ENCODE measurements around the gene ARFGEF3. TPM values are rescaled to one million over a fixed set of nuclear protein-coding genes. Genes with fewer than 3 reads are reported as not detected.

Gene ARFGEF3
- total RNA-seq, 1 donor from 2014 or later = 0.47 TPM

DNA sequence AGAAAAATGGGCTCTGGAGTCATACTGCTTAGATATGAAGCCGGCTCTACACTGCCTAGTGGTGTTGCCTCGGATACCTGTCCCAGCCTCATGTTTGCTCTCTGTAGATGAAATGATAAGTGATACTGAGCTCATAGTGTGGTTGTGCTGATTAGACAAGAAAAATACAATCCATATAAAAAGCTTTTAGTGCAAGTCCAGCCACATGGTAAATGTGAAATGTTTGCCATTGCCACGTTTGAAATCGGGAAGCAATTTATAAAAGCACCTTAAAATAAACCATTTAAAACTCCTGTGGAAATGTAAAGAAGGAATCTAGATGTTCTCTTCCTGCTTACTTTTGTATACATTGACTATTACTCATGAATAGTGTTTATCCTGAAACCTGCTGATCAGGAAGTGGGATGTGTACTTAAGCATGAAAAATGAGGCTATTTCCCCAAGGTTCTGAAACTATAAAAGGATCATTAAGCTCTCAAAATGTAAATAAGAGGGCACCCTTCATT, 69.7 kb downstream of the ARFGEF3 start:
- intact Hi-C loops (cut with micrococcal nuclease) = no loop called here
- Mint-ChIP-seq H3K27me3 (peaks cover 19% of the 10 kb centered on the region), H3K36me3 (ENCODE audit: low read depth) (no peaks in the 10 kb centered on the region), H3K4me3 (no peak overlapping the region), H3K9me3 (no peaks in the 10 kb centered on the region), H3K27ac (no peak overlapping the region), H3K4me1 (no peaks in the 10 kb centered on the region)
- no peak for DNase-seq

DNA sequence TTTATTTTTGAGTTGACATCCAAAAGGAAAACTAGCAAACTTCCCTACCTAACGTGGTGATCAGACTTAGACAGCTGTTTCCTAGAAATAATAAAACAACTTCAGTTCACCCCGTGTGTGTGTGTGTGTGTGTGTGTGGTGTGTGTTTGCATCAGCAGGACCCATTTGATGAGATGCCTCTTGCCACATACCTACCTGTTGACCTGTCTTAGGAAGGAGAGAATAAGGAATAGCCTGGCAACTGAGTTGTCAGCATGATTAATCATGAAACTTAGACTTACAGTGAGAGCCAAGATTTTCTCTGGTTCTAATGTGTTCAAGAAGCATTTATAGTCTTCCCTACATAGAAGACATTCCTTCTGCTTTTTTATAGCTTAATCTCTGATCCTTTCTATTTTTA, 72.6 kb downstream of the ARFGEF3 start:
- no peaks in the 10 kb centered on the region for H3K9me3 Mint-ChIP-seq
- H3K27me3 Mint-ChIP-seq = peaks cover 9% of the 10 kb centered on the region
- intact Hi-C loops (cut with micrococcal nuclease) = no loop called here
- H3K4me3 Mint-ChIP-seq = no peak overlapping the region
- DNase-seq = no peak
- no peaks in the 10 kb centered on the region for H3K4me1 Mint-ChIP-seq
- H3K27ac Mint-ChIP-seq = no peak overlapping the region
- H3K36me3 Mint-ChIP-seq (ENCODE audit: low read depth) = no peaks in the 10 kb centered on the region

DNA sequence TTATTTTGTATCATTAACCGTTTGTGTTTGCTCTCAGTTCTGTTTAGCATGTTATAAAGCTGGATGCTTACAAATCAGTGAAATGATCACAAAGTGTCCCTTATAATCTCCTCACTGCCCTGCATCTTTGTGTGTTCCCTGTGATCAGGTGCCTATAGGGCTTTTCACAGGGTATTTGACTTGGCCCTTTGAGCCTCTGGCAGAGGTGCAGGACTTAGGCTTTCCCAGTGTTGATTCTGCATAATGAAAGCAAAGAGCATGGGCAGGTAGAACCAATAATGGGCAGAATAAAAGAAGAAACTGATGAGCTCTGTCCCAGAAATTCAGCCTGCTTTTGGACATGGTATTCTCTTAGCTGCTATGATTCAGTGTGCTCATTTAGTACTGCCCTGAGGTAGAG, 73.5 kb downstream of the ARFGEF3 start:
- Mint-ChIP-seq H3K27me3 (peaks cover 9% of the 10 kb centered on the region), H3K4me3 (no peak overlapping the region), H3K27ac (no peak overlapping the region), H3K4me1 (no peaks in the 10 kb centered on the region), H3K9me3 (no peaks in the 10 kb centered on the region), H3K36me3 (ENCODE audit: low read depth) (no peaks in the 10 kb centered on the region)
- DNase-seq = no peak
- intact Hi-C loops (cut with micrococcal nuclease) = no loop called here

DNA sequence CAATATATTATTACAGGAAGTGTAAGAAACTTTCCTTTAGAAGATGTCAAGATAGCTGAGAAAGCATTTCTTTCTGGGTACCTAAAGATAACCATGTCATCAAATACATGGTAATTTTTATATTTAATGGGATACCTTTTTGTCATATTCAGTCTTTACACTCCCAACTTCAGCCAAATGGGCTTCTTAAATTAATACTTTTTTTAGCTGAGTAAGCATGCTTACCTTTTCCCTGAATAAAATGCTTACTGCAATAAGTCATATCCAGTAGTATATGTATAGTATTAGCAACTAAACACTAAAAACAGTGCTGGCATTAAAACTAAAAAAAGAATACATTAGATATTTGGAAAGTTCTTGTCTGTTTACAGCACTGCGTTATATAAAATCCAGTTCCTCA, 74.0 kb downstream of the ARFGEF3 start:
- no peaks in the 10 kb centered on the region for H3K4me1 Mint-ChIP-seq
- no peaks in the 10 kb centered on the region for H3K9me3 Mint-ChIP-seq
- no peak overlapping the region for H3K4me3 Mint-ChIP-seq
- H3K36me3 Mint-ChIP-seq (ENCODE audit: low read depth) = no peaks in the 10 kb centered on the region
- intact Hi-C loops (cut with micrococcal nuclease) = no loop called here
- H3K27me3 Mint-ChIP-seq = peaks cover 10% of the 10 kb centered on the region
- DNase-seq = no peak
- H3K27ac Mint-ChIP-seq = no peak overlapping the region

DNA sequence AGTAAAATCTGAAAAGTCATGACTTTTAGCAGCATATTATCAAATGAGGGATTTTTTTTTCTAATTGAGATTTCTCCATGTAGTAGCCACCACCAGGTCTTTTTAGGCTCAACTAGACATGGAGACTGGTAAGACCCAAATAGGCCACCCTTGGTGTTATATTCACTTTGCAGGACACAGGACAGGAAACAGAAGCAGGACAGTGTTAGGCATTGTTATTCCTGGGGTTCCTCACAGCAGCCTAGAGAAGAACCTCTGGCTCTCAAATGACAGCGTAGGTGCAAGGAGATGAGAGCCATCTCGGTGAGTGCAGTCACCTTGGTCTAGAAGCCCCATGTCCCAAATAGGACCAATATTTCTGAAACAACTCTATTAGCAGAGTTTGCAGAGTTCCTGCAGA, 75.7 kb downstream of the ARFGEF3 start:
- Mint-ChIP-seq H3K4me1 (no peaks in the 10 kb centered on the region), H3K27me3 (peaks cover 10% of the 10 kb centered on the region), H3K27ac (no peak overlapping the region), H3K36me3 (ENCODE audit: low read depth) (no peaks in the 10 kb centered on the region), H3K9me3 (no peaks in the 10 kb centered on the region), H3K4me3 (no peak overlapping the region)
- no peak for DNase-seq
- intact Hi-C loops (cut with micrococcal nuclease) = no loop called here

DNA sequence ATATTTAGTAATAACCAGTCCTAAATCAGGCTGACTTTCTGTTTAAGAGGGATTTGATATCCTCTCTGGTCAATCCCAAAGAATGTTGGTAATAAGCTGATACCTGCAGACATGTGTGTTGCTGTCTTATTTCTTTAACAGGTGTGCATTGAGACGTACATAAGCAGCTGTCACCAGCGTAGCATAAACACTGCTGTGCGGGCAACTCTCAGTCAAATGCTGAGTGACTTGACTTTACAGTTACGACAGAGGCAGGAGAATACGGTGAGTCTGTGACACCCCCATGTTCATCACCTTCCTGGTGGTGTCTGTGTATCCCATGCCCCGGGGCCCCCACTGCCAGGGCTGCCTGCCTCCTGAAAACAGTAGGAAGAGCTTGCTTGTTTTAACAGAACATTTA, 76.6 kb downstream of the ARFGEF3 start:
- no peaks in the 10 kb centered on the region for H3K4me1 Mint-ChIP-seq
- H3K27me3 Mint-ChIP-seq = peaks cover 7% of the 10 kb centered on the region
- no peak for DNase-seq
- H3K36me3 Mint-ChIP-seq (ENCODE audit: low read depth) = no peaks in the 10 kb centered on the region
- H3K4me3 Mint-ChIP-seq = no peak overlapping the region
- intact Hi-C loops (cut with micrococcal nuclease) = no loop called here
- H3K9me3 Mint-ChIP-seq = no peaks in the 10 kb centered on the region
- no peak overlapping the region for H3K27ac Mint-ChIP-seq

DNA sequence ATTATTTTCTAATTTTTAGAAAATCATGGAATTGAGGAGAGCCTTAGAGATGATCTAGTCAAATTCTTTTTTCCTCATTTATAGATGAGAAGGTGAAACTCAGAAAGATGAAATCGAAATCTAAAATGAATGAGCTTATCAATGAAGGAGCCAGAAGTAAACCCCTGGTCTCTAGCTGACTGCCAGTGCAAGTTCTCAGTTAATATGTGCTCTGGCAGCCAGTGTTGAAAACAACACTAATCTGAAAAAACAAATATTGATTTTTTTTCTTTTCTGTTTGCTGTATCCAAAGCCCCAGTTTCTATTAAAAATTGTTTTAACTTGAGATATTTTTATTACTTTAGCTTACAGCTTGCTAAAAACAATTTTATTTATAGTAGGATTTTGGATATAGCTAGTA, 78.0 kb downstream of the ARFGEF3 start:
- H3K27ac Mint-ChIP-seq = no peak overlapping the region
- H3K4me3 Mint-ChIP-seq = no peak overlapping the region
- no peaks in the 10 kb centered on the region for H3K36me3 Mint-ChIP-seq (ENCODE audit: low read depth)
- peaks cover 5% of the 10 kb centered on the region for H3K27me3 Mint-ChIP-seq
- DNase-seq = no peak
- intact Hi-C loops (cut with micrococcal nuclease) = no loop called here
- no peaks in the 10 kb centered on the region for H3K9me3 Mint-ChIP-seq
- H3K4me1 Mint-ChIP-seq = no peaks in the 10 kb centered on the region

DNA sequence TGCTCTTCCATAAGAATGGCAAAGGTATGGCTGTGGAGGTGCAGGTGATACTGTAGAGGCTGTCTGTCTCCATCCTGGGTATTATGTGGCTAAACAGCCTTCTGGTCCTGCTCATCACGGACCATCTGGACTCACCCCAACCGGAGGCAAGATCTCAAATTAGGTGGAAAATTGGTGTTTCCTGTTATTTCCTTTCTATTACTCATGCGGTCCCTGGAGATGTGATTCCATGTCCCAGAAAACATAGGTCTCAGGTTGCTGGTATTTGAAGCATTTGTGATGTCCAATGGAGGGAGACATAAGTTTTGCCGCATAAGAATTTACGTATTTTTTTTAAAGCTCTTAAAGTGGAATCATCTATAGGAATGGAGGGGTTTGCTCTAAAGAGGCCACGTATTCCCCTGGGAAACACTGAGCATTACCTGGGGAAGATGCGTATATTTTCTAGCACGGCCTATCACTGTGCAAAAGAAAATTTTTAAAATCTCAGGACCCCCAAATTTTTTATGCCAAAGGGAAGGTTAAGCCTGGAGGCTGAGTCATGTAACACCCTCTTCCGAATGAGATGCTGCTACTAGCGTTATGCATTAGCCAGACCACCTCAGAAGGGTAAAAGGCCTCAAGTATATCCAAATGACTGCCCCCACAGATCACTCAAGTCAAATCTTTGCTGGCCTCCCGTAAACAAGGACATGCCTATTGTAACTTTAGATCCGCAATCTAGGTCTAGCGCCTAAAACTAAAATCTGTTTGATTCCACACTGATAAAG, 78.9 kb downstream of the ARFGEF3 start:
- Mint-ChIP-seq H3K27ac (no peak overlapping the region), H3K9me3 (no peaks in the 10 kb centered on the region), H3K36me3 (ENCODE audit: low read depth) (no peaks in the 10 kb centered on the region), H3K27me3 (peaks cover 1% of the 10 kb centered on the region), H3K4me3 (no peak overlapping the region), H3K4me1 (no peaks in the 10 kb centered on the region)
- no peak for DNase-seq
- intact Hi-C loops (cut with micrococcal nuclease) = no loop called here

DNA sequence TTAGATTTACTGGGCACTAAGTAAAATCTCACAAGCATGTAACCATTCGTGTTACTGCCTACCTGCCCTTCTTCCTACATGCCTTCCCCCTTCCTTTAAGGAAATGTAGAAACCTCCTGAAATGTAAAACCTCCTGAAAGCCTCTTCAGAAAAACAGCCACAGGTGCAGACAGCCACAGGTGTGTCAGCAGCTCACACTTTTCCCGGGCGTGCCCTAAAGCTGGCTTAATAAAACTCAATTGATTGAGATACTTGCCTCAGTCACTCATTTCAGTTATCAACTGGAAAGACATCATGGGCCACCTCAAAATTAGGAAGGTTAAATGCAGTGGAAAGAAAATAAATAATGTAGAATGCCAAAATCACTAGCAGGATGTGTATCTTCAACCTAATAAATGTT, 79.6 kb downstream of the ARFGEF3 start:
- intact Hi-C loops (cut with micrococcal nuclease) = no loop called here
- no peak for DNase-seq
- H3K4me3 Mint-ChIP-seq = no peak overlapping the region
- H3K27ac Mint-ChIP-seq = no peak overlapping the region
- peaks cover 1% of the 10 kb centered on the region for H3K27me3 Mint-ChIP-seq
- no peaks in the 10 kb centered on the region for H3K4me1 Mint-ChIP-seq
- H3K9me3 Mint-ChIP-seq = no peaks in the 10 kb centered on the region
- no peaks in the 10 kb centered on the region for H3K36me3 Mint-ChIP-seq (ENCODE audit: low read depth)

DNA sequence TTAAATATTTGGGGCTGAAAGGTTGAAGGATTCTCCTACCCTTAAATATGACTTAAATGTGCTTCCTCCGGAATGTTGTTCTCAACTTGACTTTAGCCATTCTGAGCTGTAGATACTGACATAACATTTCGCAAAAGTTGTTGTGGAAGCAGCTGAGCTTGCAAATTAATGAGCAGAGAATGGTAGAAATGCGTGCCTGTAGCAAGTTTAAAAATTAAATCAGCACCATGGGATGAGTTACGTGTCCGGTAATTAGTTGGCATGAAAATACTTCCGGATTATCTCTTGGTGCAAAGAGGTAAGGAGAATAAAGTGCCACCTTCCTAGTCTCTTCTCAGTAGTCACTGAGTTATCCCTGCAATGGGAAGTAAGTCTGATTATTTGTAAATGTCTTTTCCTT, 80.2 kb downstream of the ARFGEF3 start:
- no peak overlapping the region for H3K4me3 Mint-ChIP-seq
- no peaks in the 10 kb centered on the region for H3K4me1 Mint-ChIP-seq

DNA sequence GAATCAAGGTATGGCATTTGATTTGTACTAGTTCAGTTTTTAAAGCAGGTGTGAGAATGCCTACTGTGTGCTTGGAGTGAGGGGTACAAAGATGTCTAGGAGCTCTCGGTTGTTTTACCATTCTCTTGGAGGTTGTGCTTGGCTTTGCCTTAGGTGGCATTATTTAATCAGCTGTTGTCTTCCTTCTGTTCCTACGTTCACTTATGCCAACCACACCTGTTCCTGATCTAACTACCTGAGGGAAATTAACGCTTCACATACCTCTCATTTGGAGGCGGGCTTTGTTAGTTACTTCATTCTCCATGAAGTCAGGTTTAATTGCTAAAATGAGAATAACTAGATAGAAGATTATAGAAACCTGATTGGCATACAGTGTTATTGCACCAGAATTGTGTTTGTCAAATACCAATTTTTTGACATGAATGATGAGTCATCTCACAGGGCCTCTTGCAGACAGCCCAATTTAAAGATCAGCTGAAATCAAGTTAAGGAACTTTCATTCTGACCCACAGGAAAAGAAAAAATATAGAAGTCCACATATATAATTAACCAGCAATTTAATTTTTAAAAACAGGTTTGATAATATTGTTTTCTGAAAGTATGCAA, 81.4 kb downstream of the ARFGEF3 start:
- Mint-ChIP-seq H3K27me3 (peaks cover 1% of the 10 kb centered on the region), H3K27ac (no peak overlapping the region), H3K9me3 (no peaks in the 10 kb centered on the region), H3K36me3 (ENCODE audit: low read depth) (no peaks in the 10 kb centered on the region), H3K4me3 (no peak overlapping the region), H3K4me1 (no peaks in the 10 kb centered on the region)
- intact Hi-C loops (cut with micrococcal nuclease) = no loop called here
- DNase-seq = no peak

More for the DNA sequence above, 80.2 kb downstream of the ARFGEF3 start:
- intact Hi-C loops (cut with micrococcal nuclease) = no loop called here
- Mint-ChIP-seq H3K27ac (no peak overlapping the region), H3K36me3 (ENCODE audit: low read depth) (no peaks in the 10 kb centered on the region), H3K9me3 (no peaks in the 10 kb centered on the region), H3K27me3 (peaks cover 1% of the 10 kb centered on the region)
- DNase-seq = no peak

DNA sequence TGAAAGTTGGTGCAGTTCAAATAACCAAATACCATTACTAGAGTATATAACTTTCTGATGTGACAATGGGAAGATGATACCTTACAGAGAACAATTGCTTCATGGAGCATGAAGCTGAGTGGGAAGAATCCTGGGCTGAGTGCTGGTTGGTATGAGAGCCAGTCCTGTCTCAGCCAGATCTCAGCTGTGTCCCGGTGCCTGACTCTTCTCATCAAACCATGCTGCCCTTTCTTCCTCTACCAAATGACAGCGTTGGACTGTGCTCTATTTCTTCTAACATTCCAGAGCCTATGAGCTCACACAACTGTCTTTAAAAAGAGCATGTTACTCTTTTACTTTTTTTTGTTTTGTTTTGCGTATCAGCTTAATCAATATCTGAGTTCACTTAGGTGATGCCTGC, 84.0 kb downstream of the ARFGEF3 start:
- H3K36me3 Mint-ChIP-seq (ENCODE audit: low read depth) = no peaks in the 10 kb centered on the region
- no peak for DNase-seq
- no peaks in the 10 kb centered on the region for H3K27me3 Mint-ChIP-seq
- no peak overlapping the region for H3K4me3 Mint-ChIP-seq
- no peak overlapping the region for H3K27ac Mint-ChIP-seq
- H3K9me3 Mint-ChIP-seq = no peaks in the 10 kb centered on the region
- H3K4me1 Mint-ChIP-seq = no peaks in the 10 kb centered on the region
- intact Hi-C loops (cut with micrococcal nuclease) = no loop called here

DNA sequence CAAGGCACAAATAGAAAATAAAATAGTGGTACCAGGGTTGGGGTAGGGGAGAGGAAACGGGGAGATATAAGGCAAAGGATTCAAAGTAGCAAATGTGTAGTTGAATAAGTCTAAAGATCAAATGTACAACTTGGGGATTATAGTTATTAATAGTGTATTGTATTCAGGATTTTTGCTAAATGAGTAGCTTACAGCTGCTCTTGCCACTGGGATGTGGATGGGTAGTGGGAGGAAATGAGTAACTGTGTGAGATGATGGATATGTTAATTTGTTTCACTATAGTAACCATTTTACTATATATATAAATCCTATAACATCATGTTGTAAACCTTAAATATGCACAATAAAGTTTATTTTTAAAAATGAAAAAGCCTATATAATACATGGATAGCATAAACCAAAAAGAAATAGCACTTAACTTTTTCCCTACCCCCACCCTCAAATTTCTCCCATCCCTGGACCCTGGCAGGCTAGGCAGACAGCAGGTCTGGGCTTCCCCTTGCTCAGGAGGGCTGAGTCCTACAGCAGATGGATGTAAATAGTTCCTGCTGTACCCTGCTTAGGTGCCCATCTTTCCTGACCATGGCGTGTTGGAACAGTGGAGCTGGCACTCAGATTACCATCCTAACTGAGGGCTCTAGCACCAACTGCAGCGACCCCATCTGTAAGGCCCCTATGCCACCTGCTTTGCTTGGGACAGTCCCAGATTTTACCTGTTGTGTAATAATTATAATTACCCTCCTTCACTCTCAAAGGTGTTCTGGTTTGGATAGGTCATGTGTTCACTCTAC, 85.1 kb downstream of the ARFGEF3 start:
- H3K4me1 Mint-ChIP-seq = no peaks in the 10 kb centered on the region
- H3K9me3 Mint-ChIP-seq = no peaks in the 10 kb centered on the region
- H3K27ac Mint-ChIP-seq = no peak overlapping the region
- peaks cover 2% of the 10 kb centered on the region for H3K27me3 Mint-ChIP-seq
- H3K4me3 Mint-ChIP-seq = no peak overlapping the region
- DNase-seq = no peak
- intact Hi-C loops (cut with micrococcal nuclease) = no loop called here
- H3K36me3 Mint-ChIP-seq (ENCODE audit: low read depth) = no peaks in the 10 kb centered on the region

DNA sequence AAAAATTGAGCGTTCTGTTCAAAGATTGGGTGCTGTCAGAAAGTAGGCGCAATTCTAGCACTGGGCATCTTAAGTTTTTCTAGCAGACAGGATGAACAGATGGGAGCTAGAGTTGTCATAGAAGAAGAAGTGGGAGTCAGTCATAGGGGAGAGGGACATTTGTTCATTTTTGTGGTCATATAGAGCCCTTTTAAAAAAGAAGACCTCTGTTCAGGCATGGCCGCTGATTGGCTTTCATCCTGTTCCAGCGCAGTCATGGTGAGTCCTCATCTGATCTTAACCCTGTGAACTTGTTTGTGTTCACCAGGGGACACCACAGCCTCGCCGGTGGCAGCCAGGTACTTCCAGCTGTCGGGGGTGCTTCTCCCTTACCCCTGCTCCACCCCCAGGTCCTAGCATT, 86.3 kb downstream of the ARFGEF3 start:
- H3K27me3 Mint-ChIP-seq = peaks cover 2% of the 10 kb centered on the region
- H3K9me3 Mint-ChIP-seq = no peaks in the 10 kb centered on the region
- H3K4me3 Mint-ChIP-seq = no peak overlapping the region
- H3K27ac Mint-ChIP-seq = no peak overlapping the region
- H3K4me1 Mint-ChIP-seq = no peaks in the 10 kb centered on the region
- DNase-seq = no peak
- intact Hi-C loops (cut with micrococcal nuclease) = no loop called here
- no peaks in the 10 kb centered on the region for H3K36me3 Mint-ChIP-seq (ENCODE audit: low read depth)

Measured in activated CD4-positive, alpha-beta T cell treated with anti-CD3 and anti-CD28 coated beads, Interleukin-2, amount 10 ng/mL, durations not matched to agents 24 days and 14 days (primary cell).